Liver (tissue), 3 donors: Measurements from ENCODE around the gene SOX8.

Experiments used
- CTCF ChIP-seq: fragments of 150-350 bp; IDR thresholded peaks from 2 replicates; pipeline ENCODE4 v1.5.1; 2017; ENCODE audit warnings: improper control_type of control experiment, low read depth, low read length; ENCODE audit not compliant: missing input control
- RAD21 ChIP-seq, 2 donors: IDR thresholded peaks; 2 replicates each; pipeline ENCODE4 v1.6.1; 2016; ENCODE audit warnings: antibody characterized with exemption in 2 of 2, mild to moderate bottlenecking in 2 of 2
- REST ChIP-seq: IDR thresholded peaks from 2 replicates; pipeline ENCODE4 v1.6.1; 2016; ENCODE audit warnings: antibody characterized with exemption, mild to moderate bottlenecking
- TAF1 ChIP-seq: conservative IDR thresholded peaks from 2 replicates; pipeline ENCODE4 v1.6.1; 2016; ENCODE audit warnings: antibody characterized with exemption, mild to moderate bottlenecking
- donor health status: healthy.
- donor health status: healthy.

GRCh38 chr16:973366-973765 lies 8.2 kb upstream of the SOX8 start:
- TF ChIP-seq REST (no peak), RAD21 (IDR thresholded peaks at IDR 0.05) (no peak), TAF1 (no peak), CTCF (no peak)
